Suprapubic skin (tissue), 4 donors: ENCODE data around the gene RUNX2. TPM values are rescaled to one million over a fixed set of nuclear protein-coding genes. Genes with fewer than 3 reads are reported as not detected.

Experiments used
- DNase-seq, 2 donors: peaks; one replicate each; pipeline ENCODE4 v3.0.0-alpha.2; 2019; ENCODE audit warnings: low spot score in 2 of 2
- H3K27ac ChIP-seq: fragments of 200-600 bp; sonication (generic); one replicate; pipeline ENCODE4 v1.5.1; 2019
- H3K27me3 ChIP-seq: fragments of 200-600 bp; sonication (generic); one replicate; pipeline ENCODE4 v1.5.1; 2019
- H3K36me3 ChIP-seq: fragments of 200-600 bp; sonication (generic); one replicate; pipeline ENCODE4 v1.5.1; 2019
- H3K4me1 ChIP-seq: fragments of 200-600 bp; sonication (generic); one replicate; pipeline ENCODE4 v1.5.1; 2019
- H3K4me3 ChIP-seq: fragments of 200-600 bp; sonication (generic); one replicate; pipeline ENCODE4 v1.5.1; 2019; ENCODE audit warnings: mild to moderate bottlenecking
- H3K9me3 ChIP-seq: fragments of 200-600 bp; sonication (generic); one replicate; pipeline ENCODE4 v1.5.1; 2019
- CTCF ChIP-seq, 2 donors: fragments of 200-600 bp in 1 of 2; fragments of 450-650 bp in 1 of 2; sonication (generic) in 1 of 2; IDR thresholded peaks; one replicate each; pipeline ENCODE4 v1.5.1; 2016 to 2019; ENCODE audit warnings: antibody characterized with exemption in 2 of 2, mild to moderate bottlenecking in 1 of 2, moderate library complexity in 1 of 2
- EP300 ChIP-seq: sonication (generic); formaldehyde crosslinking; IDR thresholded peaks from one replicate; pipeline ENCODE4 v1.6.1; 2017; ENCODE audit warnings: antibody characterized with exemption
- POLR2A ChIP-seq, 2 donors: fragments of 450-650 bp; IDR thresholded peaks; one replicate each; pipeline ENCODE4 v1.6.1; 2017; ENCODE audit warnings: antibody characterized with exemption in 2 of 2, mild to moderate bottlenecking in 2 of 2, moderate library complexity in 2 of 2
- POLR2AphosphoS5 ChIP-seq, 3 donors: sonication (generic); formaldehyde crosslinking; IDR thresholded peaks; one replicate each; pipeline ENCODE4 v1.6.1; 2017; ENCODE audit warnings: antibody characterized with exemption in 3 of 3
- WGBS: methylation state at CpG from one replicate; pipeline ENCODE4 v1.1.5; 2018; 5-methylcytosine and 5-hydroxymethylcytosine counted together
- total RNA-seq, 4 donors: library from RNA; depleted of rRNA; stranded (reverse); fragments of >200 nt; gene quantifications; one replicate each; pipeline ENCODE4 v1.1.0, GENCODE V29; 2016

The RUNX2 gene
- total RNA-seq, 4 donors from 2014 or later: 2.6 to 5.9 (median 3.1) TPM

GRCh38 chr6:45655745-45656476, 327.8 kb downstream of the RUNX2 start:
- TF ChIP-seq CTCF (IDR thresholded peaks at IDR 0.05) (no peak), POLR2A (IDR thresholded peaks at IDR 0.05) (no peak), EP300 (no peak)
- Histone ChIP-seq H3K4me3 (no peak overlapping the region), H3K27ac (no peak overlapping the region), H3K27me3 (peaks cover 9% of the 10 kb centered on the region), H3K4me1 (no peaks in the 10 kb centered on the region), H3K36me3 (no peaks in the 10 kb centered on the region), H3K9me3 (no peaks in the 10 kb centered on the region)
- peak in 1 of 2 donors; percentile 41 for DNase-seq
- WGBS: 56% methylated on average over 4 of the region's 4 CpGs

- Histone ChIP-seq H3K4me3 (no peak overlapping the region), H3K27me3 (peaks cover 10% of the 10 kb centered on the region), H3K27ac (no peak overlapping the region), H3K36me3 (no peaks in the 10 kb centered on the region), H3K4me1 (no peaks in the 10 kb centered on the region), H3K9me3 (no peaks in the 10 kb centered on the region)
- TF ChIP-seq POLR2A (IDR thresholded peaks at IDR 0.05) (no peak), CTCF (IDR thresholded peaks at IDR 0.05) (no peak), POLR2AphosphoS5 (IDR thresholded peaks at IDR 0.05) (no peak), EP300 (no peak)
- peak in 1 of 2 donors; percentile 8 for DNase-seq
These were observed 329.1 kb downstream of the RUNX2 start for GRCh38 chr6:45657226-45657625.

GRCh38 chr6:45658400-45658799, 330.3 kb downstream of the RUNX2 start:
- no peaks in the 10 kb centered on the region for H3K9me3 ChIP-seq
- H3K27ac ChIP-seq: no peak overlapping the region
- 98% methylated on average over 1 of the region's 1 CpG for WGBS
- no peaks in the 10 kb centered on the region for H3K36me3 ChIP-seq
- no peak overlapping the region for H3K4me3 ChIP-seq
- TF ChIP-seq EP300: no peak
- no peak for TF ChIP-seq POLR2AphosphoS5 (IDR thresholded peaks at IDR 0.05)
- no peak for TF ChIP-seq POLR2A (IDR thresholded peaks at IDR 0.05)
- no peak for TF ChIP-seq CTCF (IDR thresholded peaks at IDR 0.05)
- peaks cover 17% of the 10 kb centered on the region for H3K27me3 ChIP-seq
- no peak for DNase-seq
- peaks cover 4% of the 10 kb centered on the region for H3K4me1 ChIP-seq

- no peaks in the 10 kb centered on the region for H3K36me3 ChIP-seq
- peaks cover 9% of the 10 kb centered on the region for H3K4me1 ChIP-seq
- H3K4me3 ChIP-seq: no peak overlapping the region
- peaks cover 21% of the 10 kb centered on the region for H3K27me3 ChIP-seq
- no peak overlapping the region for H3K27ac ChIP-seq
- TF ChIP-seq POLR2AphosphoS5 (IDR thresholded peaks at IDR 0.05): no peak
- TF ChIP-seq CTCF (IDR thresholded peaks at IDR 0.05): no peak
- no peak for TF ChIP-seq EP300
- peak in 1 of 2 donors; percentile 34 for DNase-seq
- WGBS: 69% methylated on average over 5 of the region's 5 CpGs
- no peaks in the 10 kb centered on the region for H3K9me3 ChIP-seq
These were observed 330.8 kb downstream of the RUNX2 start for GRCh38 chr6:45658958-45659357.

- no peaks in the 10 kb centered on the region for H3K9me3 ChIP-seq
- H3K4me1 ChIP-seq: peaks cover 11% of the 10 kb centered on the region
- H3K27ac ChIP-seq: no peak overlapping the region
- no peak overlapping the region for H3K4me3 ChIP-seq
- TF ChIP-seq EP300 (no peak), CTCF (IDR thresholded peaks at IDR 0.05) (no peak), POLR2AphosphoS5 (IDR thresholded peaks at IDR 0.05) (no peak), POLR2A (IDR thresholded peaks at IDR 0.05) (no peak)
- no peak for DNase-seq
- 99% methylated on average over 5 of the region's 5 CpGs for WGBS
- H3K27me3 ChIP-seq: peaks cover 33% of the 10 kb centered on the region
- no peaks in the 10 kb centered on the region for H3K36me3 ChIP-seq
These were observed 333.5 kb downstream of the RUNX2 start for GRCh38 chr6:45661661-45662060.
